Naive thymus-derived CD8-positive, alpha-beta T cell (primary cell): ENCODE data around the gene SCN7A. TPM values are rescaled to one million over a fixed set of nuclear protein-coding genes. Genes with fewer than 3 reads are reported as not detected.
"Not testable (repeated sequence)": the region's sequence is repeated elsewhere in the genome, so short reads cannot be mapped to it uniquely, and the experiment has no call there.

Experiments
- ATAC-seq, 2 donors: fragments of 150-1000 bp; cut with Tn5 transposase in 1 of 2; sonication (Bioruptor Pico), chemical (Tn5 transposase) in 1 of 2; 1 replicate in 1 of 2; 2 replicates in 1 of 2; pipeline ENCODE4 v1.10.0; 2021; ENCODE audit warnings: mild to moderate bottlenecking in 2 of 2, moderate library complexity in 2 of 2
- POLR2A ChIA-PET: fragments of 350-600 bp; sonication (Branson Sonifier 250); formaldehyde crosslinking; loops from one replicate; lab custom pipeline; 2021; ENCODE audit warnings: antibody characterized with exemption; lab: Charles Lee
- DNase-seq, 10 donors: peaks; one replicate each; pipeline versions ENCODE4 v3.0.0 to v3.0.0-alpha.2; 2020 to 2022
- H3K27ac Mint-ChIP-seq, 10 donors: one replicate each; pipeline ENCODE4 v1.8.0; 2020 to 2022; ENCODE audit warnings: mild to moderate bottlenecking in 10 of 10, mixed read lengths in 10 of 10, moderate library complexity in 4 of 10, inconsistent platforms in 1 of 10
- H3K27me3 Mint-ChIP-seq, 5 donors: one replicate each; pipeline ENCODE4 v1.8.0; 2021 to 2022; ENCODE audit warnings: mixed read lengths in 5 of 5
- H3K36me3 Mint-ChIP-seq, 3 donors: one replicate each; pipeline ENCODE4 v1.8.0; 2020 to 2022; ENCODE audit warnings: mixed read lengths in 3 of 3, mild to moderate bottlenecking in 2 of 3, inconsistent platforms in 1 of 3
- H3K4me1 Mint-ChIP-seq, 4 donors: one replicate each; pipeline ENCODE4 v1.8.0; 2021 to 2022; ENCODE audit warnings: mixed read lengths in 4 of 4
- H3K4me3 Mint-ChIP-seq, 10 donors: one replicate each; pipeline ENCODE4 v1.8.0; 2020 to 2022; ENCODE audit warnings: mild to moderate bottlenecking in 10 of 10, mixed read lengths in 10 of 10, moderate library complexity in 6 of 10, inconsistent platforms in 1 of 10
- H3K9me3 Mint-ChIP-seq, 9 donors: one replicate each; pipeline ENCODE4 v1.8.0; 2020 to 2022; ENCODE audit warnings: mixed read lengths in 9 of 9, mild to moderate bottlenecking in 3 of 9, inconsistent platforms in 1 of 9, moderate library complexity in 1 of 9
- polyA plus RNA-seq, 3 donors: library from polyadenylated mRNA; unstranded; fragments of 300-500 nt; fragmentation: Illumina TruSeq; gene quantifications; one replicate each; pipeline ENCODE4 v1.2.3, GENCODE V29; 2021
- total RNA-seq, 8 experiments: library from RNA in 2 of 8; stranded (reverse) in 2 of 8; gene quantifications; one replicate each; pipeline ENCODE4 v1.2.3 and lab custom pipeline; 2021 to 2026

The SCN7A gene
- total and polyA plus RNA-seq, 5 experiments from 2014 or later: not detected

DNA sequence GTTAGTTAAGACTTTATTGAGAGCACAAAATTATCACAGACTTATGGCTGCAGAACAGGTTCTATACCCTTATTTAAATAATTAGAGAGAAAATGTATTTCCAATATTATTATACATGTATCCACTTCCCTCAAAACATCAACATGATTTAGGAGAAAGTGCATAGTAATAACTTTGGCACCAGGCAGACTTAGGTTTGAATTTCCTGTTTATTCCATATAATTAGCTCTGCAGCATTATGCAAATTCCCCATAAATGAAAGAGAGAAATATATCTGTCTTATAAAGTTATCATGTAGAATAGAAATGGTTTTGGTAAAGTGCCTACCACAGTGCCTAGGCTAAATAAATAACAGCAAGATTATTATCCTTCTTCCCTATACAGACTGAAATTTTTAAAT is 133.6 kb downstream of the SCN7A start:
- no peaks in the 10 kb centered on the region for H3K27me3 Mint-ChIP-seq
- ATAC-seq (no peak), DNase-seq (no peak)
- no peak overlapping the region for H3K4me3 Mint-ChIP-seq
- H3K36me3 Mint-ChIP-seq: no peaks in the 10 kb centered on the region
- H3K27ac Mint-ChIP-seq: no peak overlapping the region
- POLR2A ChIA-PET: no interaction called here
- H3K9me3 Mint-ChIP-seq: no peaks in the 10 kb centered on the region
- no peaks in the 10 kb centered on the region for H3K4me1 Mint-ChIP-seq

DNA sequence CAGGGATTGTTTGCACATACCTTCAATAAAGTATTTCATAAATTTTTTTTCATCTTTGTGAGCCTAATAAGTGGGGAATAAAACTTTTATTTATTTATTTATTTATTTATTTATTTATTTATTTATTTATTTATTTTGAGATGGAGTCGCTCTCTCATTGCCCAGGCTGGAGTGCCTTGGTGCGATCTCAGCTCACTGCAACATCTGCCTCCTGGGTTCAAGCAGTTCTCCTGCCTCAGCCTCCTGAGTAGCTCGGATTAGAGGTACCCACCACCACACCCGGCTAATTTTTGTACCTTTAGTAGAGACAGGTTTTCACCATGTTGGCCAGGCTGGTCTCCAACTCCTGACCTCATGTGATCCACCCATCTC is 136.1 kb downstream of the SCN7A start:
- POLR2A ChIA-PET, ATAC-seq, DNase-seq, H3K27ac Mint-ChIP-seq, H3K4me3 Mint-ChIP-seq, H3K9me3 Mint-ChIP-seq, H3K36me3 Mint-ChIP-seq, H3K27me3 Mint-ChIP-seq, H3K4me1 Mint-ChIP-seq: not testable (repeated sequence)

DNA sequence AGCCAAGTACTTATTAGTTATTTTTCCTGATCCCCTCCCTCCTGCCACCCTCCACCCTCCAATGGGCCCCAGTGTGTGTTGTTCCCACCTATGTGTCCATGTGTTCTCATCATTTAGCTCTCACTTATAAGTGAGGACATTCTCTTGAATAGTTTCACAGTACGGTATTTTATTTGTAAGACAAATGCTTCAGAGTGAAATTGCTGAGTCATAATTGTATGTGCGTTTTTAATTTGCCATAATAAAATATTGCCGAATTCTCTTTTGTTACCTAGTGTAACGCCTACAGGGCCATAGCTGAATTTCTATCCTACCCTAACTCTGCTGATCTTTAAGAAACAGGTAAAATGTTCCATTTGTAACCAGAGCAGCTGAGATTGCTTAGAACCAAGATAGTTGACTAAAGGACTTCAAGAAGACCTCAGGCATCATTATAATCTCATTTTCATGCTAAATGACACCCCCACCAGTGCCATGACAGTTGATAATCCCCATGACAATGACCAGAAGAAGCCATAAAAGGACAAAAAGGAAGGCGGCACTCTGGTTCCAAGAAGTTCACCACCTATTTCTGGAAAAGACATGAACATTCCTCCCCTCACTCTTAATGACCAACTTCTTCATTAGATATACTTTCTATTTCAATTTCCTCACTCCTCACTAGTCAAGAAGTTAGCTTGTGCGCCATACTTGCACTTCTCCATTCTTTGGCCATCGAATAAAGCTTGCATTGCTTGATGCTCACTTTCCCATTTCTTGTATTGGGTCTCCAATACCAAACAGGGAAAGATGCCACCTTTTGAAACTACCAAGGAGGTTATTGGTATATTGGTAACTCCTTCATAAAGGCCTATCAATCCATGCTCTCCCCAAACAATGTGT is 136.7 kb downstream of the SCN7A start:
- no peaks in the 10 kb centered on the region for H3K27me3 Mint-ChIP-seq
- H3K36me3 Mint-ChIP-seq: no peaks in the 10 kb centered on the region
- no peak overlapping the region for H3K4me3 Mint-ChIP-seq
- ATAC-seq: no peak
- no peak for DNase-seq
- POLR2A ChIA-PET: no interaction called here
- no peak overlapping the region for H3K27ac Mint-ChIP-seq
- no peaks in the 10 kb centered on the region for H3K4me1 Mint-ChIP-seq
- H3K9me3 Mint-ChIP-seq: no peaks in the 10 kb centered on the region

Other genes starting within 250 kb of the SCN7A start
- gene SCN9A, start 118.3 kb downstream of the SCN7A start, total RNA-seq: not detected
- gene SCN9A, start 118.3 kb downstream of the SCN7A start, polyA plus RNA-seq: under 1 TPM in 1 of 3 donors, not detected in 2; 0.16 TPM